GM12878 (cell line): ENCODE results near the gene ACAP1. TPM values are rescaled to one million over a fixed set of nuclear protein-coding genes. Genes with fewer than 3 reads are reported as not detected.

Experiments used
- ATAC-seq: fragments of 200-7000 bp; cut with Tn5 transposase; 3 replicates; pipeline ENCODE4 v1.9.1; 2020; ENCODE audit warnings: mild to moderate bottlenecking, moderate library complexity
- BruUV-seq: library from RNA; stranded (reverse); fragments of 400-500 nt; replicated peaks from 2 replicates; lab custom pipeline; 2021; lab: Mats Ljungman, UMichigan
- CTCF ChIA-PET: fragments of 300-600 bp; sonication (Branson Sonifier 250); formaldehyde crosslinking; extraction: SDS; loops from one replicate; lab custom pipeline; 2021; ENCODE audit warnings: inconsistent platforms; lab: Yijun Ruan, JAX
- POLR2A ChIA-PET: fragments of 350-600 bp; formaldehyde crosslinking; extraction: SDS; loops from one replicate; lab custom pipeline; 2021; ENCODE audit warnings: inconsistent platforms; lab: Charles Lee
- RAD21 ChIA-PET: fragments of 300-600 bp; sonication (Branson Sonifier 250); formaldehyde crosslinking; loops from one replicate; lab custom pipeline; 2023; ENCODE audit warnings: antibody characterized with exemption; ENCODE audit not compliant: unreplicated experiment; lab: Charles Lee
- SMC1A ChIA-PET: fragments of 300-600 bp; sonication (Branson Sonifier 250); formaldehyde crosslinking; loops from one replicate; lab custom pipeline; 2023; ENCODE audit not compliant: unreplicated experiment, uncharacterized antibody; lab: Charles Lee
- DNase-seq: peaks from one replicate; pipeline ENCODE4 v3.0.0-alpha.2; 2011; ENCODE audit warnings: low read depth, low spot score
- FAIRE-seq: peaks from 3 replicates; lab custom pipeline; 2011; peaks lifted over from hg19 to GRCh38; lab: Jason Lieb, UNC
- H2AFZ ChIP-seq: 2 replicates; pipeline ENCODE4 v1.6.0; 2011; ENCODE audit warnings: low read depth, low read length, control low read depth; ENCODE audit not compliant: control insufficient read depth
- H3K27ac ChIP-seq: 2 replicates; pipeline ENCODE4 v1.5.1; 2011; ENCODE audit warnings: control low read depth; ENCODE audit not compliant: control insufficient read depth, insufficient read depth
- H3K27me3 ChIP-seq, 2 experiments: replicated peaks in 1 of 2; 2 replicates each; pipeline versions ENCODE4 v1.6.0 to v1.6.1; 2011; ENCODE audit warnings: low read length in 1 of 2; ENCODE audit not compliant: control insufficient read depth in 2 of 2, insufficient read depth in 2 of 2
- H3K36me3 ChIP-seq, 2 experiments: 2 replicates each; pipeline ENCODE4 v1.5.1; 2011; ENCODE audit warnings: low read length in 1 of 2; ENCODE audit not compliant: control insufficient read depth in 2 of 2, insufficient read depth in 2 of 2
- H3K4me1 ChIP-seq: 2 replicates; pipeline ENCODE4 v1.6.1; 2011; ENCODE audit warnings: mild to moderate bottlenecking, low read length, moderate library complexity, mixed read lengths; ENCODE audit not compliant: control insufficient read depth, insufficient read depth
- H3K4me2 ChIP-seq: 2 replicates; pipeline ENCODE4 v1.6.0; 2011; ENCODE audit warnings: control low read depth; ENCODE audit not compliant: control insufficient read depth, insufficient read depth
- H3K4me3 ChIP-seq: fragments of 200-600 bp; sonication (generic); 2 replicates; pipeline ENCODE4 v1.5.1; 2016
- H3K79me2 ChIP-seq: 2 replicates; pipeline ENCODE4 v1.6.0; 2011; ENCODE audit warnings: low read length; ENCODE audit not compliant: control insufficient read depth, insufficient read depth
- H3K9ac ChIP-seq: 2 replicates; pipeline ENCODE4 v1.8.0; 2011; ENCODE audit warnings: low read length, control low read depth, mixed read lengths; ENCODE audit not compliant: control insufficient read depth, insufficient read depth
- H3K9me3 ChIP-seq: replicated peaks from 3 replicates; pipeline ENCODE4 v1.5.1; 2011; ENCODE audit warnings: mild to moderate bottlenecking, low read length; ENCODE audit not compliant: control insufficient read depth, insufficient read depth
- H4K20me1 ChIP-seq: 2 replicates; pipeline ENCODE4 v1.6.0; 2011; ENCODE audit not compliant: control insufficient read depth, insufficient read depth
- CREB1 ChIP-seq: IDR thresholded peaks from 2 replicates; pipeline ENCODE4 v1.6.1; 2012; ENCODE audit warnings: low read depth, mild to moderate bottlenecking, inconsistent platforms
- CTCF ChIP-seq, 3 experiments: IDR thresholded peaks in 2 of 3; conservative IDR thresholded peaks in 1 of 3; 2 replicates each; pipeline ENCODE4 v1.5.1; 2011; ENCODE audit warnings: low read depth in 3 of 3, low read length in 3 of 3, mild to moderate bottlenecking in 3 of 3, control low read depth in 2 of 3, moderate library complexity in 2 of 3, inconsistent platforms in 1 of 3, mixed read lengths in 1 of 3; ENCODE audit not compliant: control insufficient read depth in 2 of 3, insufficient read depth in 1 of 3; ENCODE audit errors: extremely low read depth in 1 of 3
- HDAC2 ChIP-seq: fragments of 200-600 bp; sonication (generic); IDR thresholded peaks from 2 replicates; pipeline ENCODE4 v1.6.1; 2017
- KDM1A ChIP-seq: fragments of 200-600 bp; sonication (generic); IDR thresholded peaks from 2 replicates; pipeline ENCODE4 v1.6.1; 2016; ENCODE audit warnings: borderline replicate concordance
- NFIC ChIP-seq: IDR thresholded peaks from 2 replicates; pipeline ENCODE4 v1.6.1; 2012; ENCODE audit warnings: low read depth, mild to moderate bottlenecking, inconsistent platforms, low read length, moderate library complexity
- PAX8 ChIP-seq: fragments of 450-650 bp; IDR thresholded peaks from 2 replicates; pipeline ENCODE4 v1.6.1; 2017; ENCODE audit warnings: mild to moderate bottlenecking, moderate library complexity
- RFX5 ChIP-seq: IDR thresholded peaks from 2 replicates; pipeline ENCODE4 v1.6.1; 2011; ENCODE audit warnings: low read depth, low read length, improper control_type of control experiment
- STAT1 ChIP-seq: fragments of 450-650 bp; conservative IDR thresholded peaks from 2 replicates; pipeline ENCODE4 v1.6.1; 2014; ENCODE audit warnings: antibody characterized with exemption, mild to moderate bottlenecking
- STAT3 ChIP-seq: IDR thresholded peaks from 2 replicates; pipeline ENCODE4 v1.6.1; 2011; ENCODE audit warnings: low read depth, low read length, improper control_type of control experiment
- TCF12 ChIP-seq: IDR thresholded peaks from 2 replicates; pipeline ENCODE4 v1.6.1; 2011; ENCODE audit warnings: low read depth, mild to moderate bottlenecking, low read length
- ZNF687 ChIP-seq: fragments of 450-650 bp; IDR thresholded peaks from 2 replicates; pipeline ENCODE4 v1.6.1; 2017; ENCODE audit warnings: mild to moderate bottlenecking, moderate library complexity
- ZZZ3 ChIP-seq: IDR thresholded peaks from 2 replicates; pipeline ENCODE4 v1.6.1; 2011; ENCODE audit warnings: low read depth; ENCODE audit not compliant: control insufficient read depth, insufficient read length
- WGBS: methylation state at CpG from one replicate; pipeline ENCODE4 v1.1.6; 2016; ENCODE audit warnings: low lambda C conversion rate; ENCODE audit not compliant: insufficient replicate concordance, insufficient coverage; ENCODE audit errors: missing lambda C conversion rate; 5-methylcytosine and 5-hydroxymethylcytosine counted together
- in situ Hi-C: fragments of 300-500 bp; cut with MboI; formaldehyde crosslinking; loops from 9 replicates; pipeline ENCODE4 v1.14.3; 2018; ENCODE audit warnings: mixed read lengths
- intact Hi-C: fragments of 100-400 bp; cut with micrococcal nuclease; formaldehyde crosslinking; loops from one replicate; pipeline ENCODE4 v1.14.2; 2022; ENCODE audit not compliant: unreplicated experiment
- polyA plus RNA-seq, 11 experiments: library from polyadenylated mRNA; depleted of rRNA in 4 of 11; unstranded in 6 of 11; stranded (reverse) in 5 of 11; fragments of >200 nt; fragmentation: Nextera tagmentation in 4 of 11; fragmentation: Illumina TruSeq in 1 of 11; extraction: Ambion mirVana in 4 of 11; extraction: Trizol in 1 of 11; gene quantifications; 1 replicate in 1 of 11; 2 replicates in 10 of 11; pipeline versions ENCODE4 v1.2.1 to v1.2.3, GENCODE V29; 2011 to 2016; ENCODE audit warnings: inconsistent platforms in 2 of 11, missing spikeins in 2 of 11, low read depth in 1 of 11
- total RNA-seq, 4 experiments: library from RNA; depleted of rRNA in 3 of 4; stranded (reverse); fragments of >200 nt in 3 of 4; fragmentation: Illumina TruSeq in 1 of 4; extraction: Trizol in 1 of 4; gene quantifications; 2 replicates each; pipeline versions ENCODE4 v1.2.1 to v1.2.3, GENCODE V29; 2013 to 2021

ACAP1 gene
- total and polyA plus RNA-seq, 10 of the 15 experiments (the other 5 are each of a cell fraction or from before 2014, with no cell fraction given), result 5.7 to 245 (median 118) TPM

DNA sequence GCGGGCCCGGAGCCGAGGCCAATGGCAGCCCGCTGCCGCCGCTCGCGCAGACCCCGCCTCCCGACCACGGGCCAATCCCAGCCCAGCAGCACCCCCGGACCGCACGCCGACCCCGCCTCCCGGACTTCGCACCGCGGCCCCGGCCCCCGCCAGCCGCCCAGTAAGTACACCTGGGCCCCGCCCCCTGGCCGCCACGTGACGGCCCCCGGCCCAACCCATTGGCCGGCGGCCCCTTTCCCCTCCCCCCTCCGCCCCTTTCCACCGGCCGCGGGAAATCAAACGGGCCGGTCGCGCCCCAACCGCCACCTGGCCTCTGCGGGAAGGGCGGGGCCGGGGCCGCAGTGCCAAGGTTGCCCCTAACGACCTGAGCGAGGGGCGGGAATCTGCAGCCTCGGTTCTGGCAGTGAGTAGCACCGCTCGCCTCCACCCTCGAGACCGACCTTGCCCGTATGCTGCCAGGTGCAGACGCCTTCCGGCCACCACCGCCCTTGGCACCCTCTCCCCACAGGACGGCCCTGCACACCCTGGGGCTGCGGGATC is 41.6 kb upstream of the ACAP1 start, which contains the start of gene YBX2 (continued):
- TF ChIP-seq CTCF (IDR thresholded peaks at IDR 0.05 in 2 of 3, conservative IDR thresholded peaks at IDR 0.05 in 1 of 3; ENCODE audit: control insufficient read depth in 2 of 3, extremely low read depth in 1 of 3, insufficient read depth in 1 of 3, low read depth in 3 of 3, low read length in 3 of 3) (no peak), KDM1A (no peak), STAT3 (no peak)

GRCh38 chr17:7295230-7296180 is 40.8 kb upstream of the ACAP1 start:
- ChIA-PET CTCF (interaction anchor here (0.8 to 5.7 kb wide), 21 partner anchors 12 to 319 kb away, joined by 3 to 102 read pairs (median 4); partner anchors contain the start of genes ACADVL, ACAP1, DLG4 and DVL2), RAD21 (interaction anchor here (0.8 to 2.1 kb wide), 10 partner anchors 10 to 251 kb away, joined by 3 to 44 read pairs (median 6); partner anchors contain the start of genes ACADVL, DLG4, GABARAP and NEURL4), SMC1A (interaction anchor here (1.8 to 2.4 kb wide), 6 partner anchors 9 to 250 kb away, joined by 6 to 19 read pairs (median 12); partner anchors contain the start of gene SLC2A4), POLR2A (interaction anchor here (0.9 to 1.7 kb wide), 4 partner anchors 13 to 41 kb away, joined by 3 to 4 read pairs (median 3); partner anchors contain the start of genes ACAP1 and SLC2A4)
- Histone ChIP-seq H3K4me2 (peak overlapping the region; percentile 94), H3K27me3 (peaks cover 3 to 5% of the 10 kb centered on the region in 2 experiments), H3K4me1 (peaks cover 3% of the 10 kb centered on the region), H4K20me1 (no peaks in the 10 kb centered on the region), H3K36me3 (no peaks in the 10 kb centered on the region), H3K4me3 (peak overlapping the region; percentile 11; the same call in 1 of the 2 replicates), H3K9ac (no peak overlapping the region), H2AFZ (no peak overlapping the region), H3K9me3 (no peaks in the 10 kb centered on the region), H3K27ac (no peak overlapping the region), H3K79me2 (no peaks in the 10 kb centered on the region)
- ATAC-seq (peak; percentile 23; the same call in 1 of the 3 replicates), FAIRE-seq (no peak), DNase-seq (no peak)
- WGBS, result 61% methylated on average over 40 of the region's 42 CpGs
- intact Hi-C loops, result loop anchor here (1.0 to 5.0 kb wide), 3 partner anchors 15 to 251 kb away; partner anchors contain the start of gene SLC16A11
- BruUV-seq, result no TSS peak
- in situ Hi-C loops, result loop anchor here (5.0 kb wide), 1 partner anchor 253 kb away; the partner anchor contains the start of gene SLC16A11
- TF ChIP-seq TCF12, result no peak
- no peak for TF ChIP-seq ZZZ3
- no peak for TF ChIP-seq STAT1
- TF ChIP-seq RFX5, result no peak
- TF ChIP-seq PAX8, result no peak
- TF ChIP-seq NFIC, result no peak
- no peak for TF ChIP-seq HDAC2
- no peak for TF ChIP-seq ZNF687
- no peak for TF ChIP-seq CREB1
